CD4-positive, CD25-positive, alpha-beta regulatory T cell (primary cell): ENCODE data around the gene SPPL2B. TPM values are rescaled to one million over a fixed set of nuclear protein-coding genes. Genes with fewer than 3 reads are reported as not detected.

Source experiments
- ATAC-seq, 2 donors: fragments of 150-1000 bp; cut with Tn5 transposase; one replicate each; pipeline ENCODE4 v1.10.0; 2021; ENCODE audit warnings: low read depth in 2 of 2, moderate number of reproducible peaks in 2 of 2, moderate library complexity in 1 of 2
- DNase-seq, 3 donors: peaks; one replicate each; pipeline versions ENCODE4 v3.0.0 to v3.0.0-alpha.2; 2012 to 2022; ENCODE audit warnings: mixed read lengths in 1 of 3
- H3K27ac ChIP-seq: one replicate; pipeline ENCODE4 v1.7.0; 2013; ENCODE audit warnings: mild to moderate bottlenecking, low read length; ENCODE audit not compliant: insufficient read depth, poor library complexity, severe bottlenecking
- H3K27me3 ChIP-seq: one replicate; pipeline ENCODE4 v1.7.0; 2013; ENCODE audit warnings: low read length; ENCODE audit not compliant: control insufficient read depth, insufficient read depth
- H3K36me3 ChIP-seq: one replicate; pipeline ENCODE4 v1.7.0; 2013; ENCODE audit warnings: mild to moderate bottlenecking, low read length, moderate library complexity; ENCODE audit not compliant: control insufficient read depth, insufficient read depth
- H3K4me1 ChIP-seq: 2 replicates; pipeline ENCODE4 v1.7.0; 2013; ENCODE audit warnings: mild to moderate bottlenecking, low read length; ENCODE audit not compliant: insufficient read depth, control insufficient read depth, poor library complexity, severe bottlenecking
- H3K4me3 ChIP-seq: one replicate; pipeline ENCODE4 v1.7.0; 2013; ENCODE audit warnings: low read depth, mild to moderate bottlenecking, low read length, moderate library complexity
- H3K9me3 ChIP-seq, 2 experiments: 1 replicate in 1 of 2; 2 replicates in 1 of 2; pipeline ENCODE4 v1.7.0; 2013; ENCODE audit warnings: low read length in 2 of 2, mild to moderate bottlenecking in 1 of 2, moderate library complexity in 1 of 2; ENCODE audit not compliant: control insufficient read depth in 2 of 2
- H3K27ac Mint-ChIP-seq, 3 donors: one replicate each; pipeline ENCODE4 v1.8.0; 2020 to 2022; ENCODE audit warnings: mild to moderate bottlenecking in 3 of 3, mixed read lengths in 3 of 3, moderate library complexity in 2 of 3
- H3K27me3 Mint-ChIP-seq: one replicate; pipeline ENCODE4 v1.8.0; 2022; ENCODE audit warnings: mild to moderate bottlenecking, mixed read lengths
- H3K36me3 Mint-ChIP-seq: one replicate; pipeline ENCODE4 v1.8.0; 2020; ENCODE audit warnings: mixed read lengths
- H3K4me1 Mint-ChIP-seq, 4 donors: one replicate each; pipeline ENCODE4 v1.8.0; 2020 to 2022; ENCODE audit warnings: mixed read lengths in 4 of 4, mild to moderate bottlenecking in 1 of 4
- H3K4me3 Mint-ChIP-seq, 4 donors: one replicate each; pipeline ENCODE4 v1.8.0; 2020 to 2022; ENCODE audit warnings: mild to moderate bottlenecking in 4 of 4, mixed read lengths in 4 of 4, moderate library complexity in 3 of 4
- H3K9me3 Mint-ChIP-seq, 7 donors: one replicate each; pipeline ENCODE4 v1.8.0; 2020 to 2022; ENCODE audit warnings: mixed read lengths in 7 of 7, mild to moderate bottlenecking in 3 of 7, moderate library complexity in 2 of 7
- polyA plus RNA-seq, 4 donors: library from polyadenylated mRNA; unstranded; fragments of 300-500 nt; fragmentation: Illumina TruSeq; gene quantifications; one replicate each; pipeline ENCODE4 v1.2.3, GENCODE V29; 2021
- total RNA-seq: library from RNA; stranded (reverse); gene quantifications from one replicate; pipeline ENCODE4 v1.2.3, GENCODE V29; 2022

SPPL2B gene
- total and polyA plus RNA-seq, 5 donors from 2014 or later: 4.3 to 69.7 (median 6.4) TPM

GRCh38 chr19:2358548-2359173, 30.2 kb downstream of the SPPL2B start:
- Histone ChIP-seq H3K27ac (no peak overlapping the region), H3K4me3 (no peak overlapping the region), H3K36me3 (no peaks in the 10 kb centered on the region), H3K4me1 (no peaks in the 10 kb centered on the region), H3K27me3 (peaks cover 9% of the 10 kb centered on the region), H3K9me3 (no peaks in the 10 kb centered on the region)
- Mint-ChIP-seq H3K4me3 (no peak overlapping the region), H3K27me3 (peaks cover 6% of the 10 kb centered on the region), H3K9me3 (no peaks in the 10 kb centered on the region), H3K4me1 (peaks cover 0 to 5% (median 2%) of the 10 kb centered on the region in 4 donors), H3K27ac (no peak overlapping the region), H3K36me3 (no peaks in the 10 kb centered on the region)
- DNase-seq (no peak), ATAC-seq (no peak)

- H3K27ac ChIP-seq: no peak within 1 kb of the TSS
- peaks cover 9% of the 10 kb centered on the region for H3K27me3 ChIP-seq
- Mint-ChIP-seq H3K4me3 (no peak within 1 kb of the TSS), H3K4me1 (peaks cover 0 to 6% (median 3%) of the 10 kb centered on the region in 4 donors), H3K36me3 (no peaks in the 10 kb centered on the region), H3K27me3 (peaks cover 8% of the 10 kb centered on the region), H3K9me3 (peaks cover 0 to 2% (median 0%) of the 10 kb centered on the region in 7 donors), H3K27ac (peak within 1 kb of the TSS in 2 of 3 donors; percentile 61 to 88)
- ATAC-seq (no peak), DNase-seq (no peak)
- H3K9me3 ChIP-seq: no peaks in the 10 kb centered on the region
- no peak within 1 kb of the TSS for H3K4me3 ChIP-seq
- no peaks in the 10 kb centered on the region for H3K4me1 ChIP-seq
- no peaks in the 10 kb centered on the region for H3K36me3 ChIP-seq
These were observed 31.7 kb downstream of the SPPL2B start, which contains the start of gene TMPRSS9 for GRCh38 chr19:2359992-2360685. TMPRSS9 (plus strand) TSS chr19:2360265; CDS start chr19:2389786, 29,521 bp downstream.

- H3K9me3 ChIP-seq: no peaks in the 10 kb centered on the region
- no peak overlapping the region for H3K27ac ChIP-seq
- H3K27ac Mint-ChIP-seq: peak overlapping the region in 2 of 3 donors; percentile 61 to 88
- peaks cover 12% of the 10 kb centered on the region for H3K27me3 Mint-ChIP-seq
- no peaks in the 10 kb centered on the region for H3K36me3 ChIP-seq
- H3K4me3 ChIP-seq: no peak overlapping the region
- H3K9me3 Mint-ChIP-seq: peaks cover 0 to 4% (median 0%) of the 10 kb centered on the region in 7 donors
- no peak for ATAC-seq
- peaks cover 9% of the 10 kb centered on the region for H3K27me3 ChIP-seq
- no peaks in the 10 kb centered on the region for H3K4me1 ChIP-seq
- no peak for DNase-seq
- H3K4me3 Mint-ChIP-seq: no peak overlapping the region
- H3K36me3 Mint-ChIP-seq: no peaks in the 10 kb centered on the region
- H3K4me1 Mint-ChIP-seq: peaks cover 0 to 6% (median 3%) of the 10 kb centered on the region in 4 donors
These were observed 32.3 kb downstream of the SPPL2B start for GRCh38 chr19:2360833-2361232.

- H3K36me3 Mint-ChIP-seq: no peaks in the 10 kb centered on the region
- Histone ChIP-seq H3K4me1 (no peaks in the 10 kb centered on the region), H3K36me3 (no peaks in the 10 kb centered on the region), H3K27me3 (peaks cover 9% of the 10 kb centered on the region), H3K27ac (no peak overlapping the region), H3K9me3 (no peaks in the 10 kb centered on the region), H3K4me3 (no peak overlapping the region)
- H3K4me3 Mint-ChIP-seq: no peak overlapping the region
- no peak for ATAC-seq
- H3K27ac Mint-ChIP-seq: no peak overlapping the region
- peaks cover 0 to 4% (median 0%) of the 10 kb centered on the region in 7 donors for H3K9me3 Mint-ChIP-seq
- H3K4me1 Mint-ChIP-seq: peaks cover 0 to 6% (median 3%) of the 10 kb centered on the region in 4 donors
- no peak for DNase-seq
- peaks cover 12% of the 10 kb centered on the region for H3K27me3 Mint-ChIP-seq
These were observed 33.0 kb downstream of the SPPL2B start for GRCh38 chr19:2361246-2362045.

GRCh38 chr19:2362046-2362969, 33.8 kb downstream of the SPPL2B start:
- Histone ChIP-seq H3K4me1 (no peaks in the 10 kb centered on the region), H3K9me3 (no peaks in the 10 kb centered on the region), H3K27ac (no peak overlapping the region), H3K36me3 (no peaks in the 10 kb centered on the region), H3K4me3 (no peak overlapping the region), H3K27me3 (peaks cover 11% of the 10 kb centered on the region)
- ATAC-seq (no peak), DNase-seq (no peak)
- Mint-ChIP-seq H3K4me1 (peaks cover 0 to 6% (median 3%) of the 10 kb centered on the region in 4 donors), H3K36me3 (no peaks in the 10 kb centered on the region), H3K27me3 (peaks cover 12% of the 10 kb centered on the region), H3K9me3 (peaks cover 0 to 4% (median 1%) of the 10 kb centered on the region in 7 donors), H3K27ac (no peak overlapping the region), H3K4me3 (no peak overlapping the region)

GRCh38 chr19:2362970-2363300, 34.5 kb downstream of the SPPL2B start:
- H3K36me3 ChIP-seq: no peaks in the 10 kb centered on the region
- H3K9me3 ChIP-seq: no peaks in the 10 kb centered on the region
- Mint-ChIP-seq H3K9me3 (peaks cover 0 to 4% (median 1%) of the 10 kb centered on the region in 7 donors), H3K27ac (no peak overlapping the region), H3K4me1 (peaks cover 0 to 6% (median 3%) of the 10 kb centered on the region in 4 donors), H3K27me3 (peaks cover 12% of the 10 kb centered on the region), H3K4me3 (no peak overlapping the region), H3K36me3 (no peaks in the 10 kb centered on the region)
- ATAC-seq (no peak), DNase-seq (no peak)
- peaks cover 11% of the 10 kb centered on the region for H3K27me3 ChIP-seq
- no peak overlapping the region for H3K27ac ChIP-seq
- H3K4me3 ChIP-seq: no peak overlapping the region
- H3K4me1 ChIP-seq: no peaks in the 10 kb centered on the region

- H3K27ac ChIP-seq: no peak overlapping the region
- no peaks in the 10 kb centered on the region for H3K4me1 ChIP-seq
- H3K9me3 Mint-ChIP-seq: peaks cover 0 to 4% (median 1%) of the 10 kb centered on the region in 7 donors
- H3K4me3 ChIP-seq: no peak overlapping the region
- H3K9me3 ChIP-seq: no peaks in the 10 kb centered on the region
- H3K27me3 ChIP-seq: peaks cover 11% of the 10 kb centered on the region
- peaks cover 12% of the 10 kb centered on the region for H3K27me3 Mint-ChIP-seq
- no peaks in the 10 kb centered on the region for H3K36me3 Mint-ChIP-seq
- no peak overlapping the region for H3K4me3 Mint-ChIP-seq
- H3K4me1 Mint-ChIP-seq: peaks cover 0 to 6% (median 3%) of the 10 kb centered on the region in 4 donors
- no peak overlapping the region for H3K27ac Mint-ChIP-seq
- ATAC-seq (no peak), DNase-seq (no peak)
- no peaks in the 10 kb centered on the region for H3K36me3 ChIP-seq
These were observed 34.9 kb downstream of the SPPL2B start for GRCh38 chr19:2363419-2363818.
